ENCODE results near the gene ZNF397. TPM values are rescaled to one million over a fixed set of nuclear protein-coding genes. Genes with fewer than 3 reads are reported as not detected.

ZNF397 gene
- total RNA-seq, 1 donor from 2014 or later = 10.3 TPM

- DNase-seq (ENCODE audit: low read depth in 2 of 2) = peak; percentile 97 to 98
Observed at GRCh38 chr18:35290094-35290735, 49.4 kb downstream of the ZNF397 start, which contains the start of gene ZSCAN30. TSS of gene ZSCAN30 (minus strand) at chr18:35290229. CDS start at chr18:35264352, 25,877 bp downstream.

- DNase-seq (ENCODE audit: low read depth in 2 of 2) = no peak
Observed at GRCh38 chr18:35291166-35291565, 50.3 kb downstream of the ZNF397 start.

GRCh38 chr18:35296060-35296459, 55.2 kb downstream of the ZNF397 start:
- DNase-seq (ENCODE audit: low read depth in 2 of 2) = no peak

- no peak for DNase-seq (ENCODE audit: low read depth in 2 of 2)
Observed at GRCh38 chr18:35303610-35304009, 62.8 kb downstream of the ZNF397 start.

DNA sequence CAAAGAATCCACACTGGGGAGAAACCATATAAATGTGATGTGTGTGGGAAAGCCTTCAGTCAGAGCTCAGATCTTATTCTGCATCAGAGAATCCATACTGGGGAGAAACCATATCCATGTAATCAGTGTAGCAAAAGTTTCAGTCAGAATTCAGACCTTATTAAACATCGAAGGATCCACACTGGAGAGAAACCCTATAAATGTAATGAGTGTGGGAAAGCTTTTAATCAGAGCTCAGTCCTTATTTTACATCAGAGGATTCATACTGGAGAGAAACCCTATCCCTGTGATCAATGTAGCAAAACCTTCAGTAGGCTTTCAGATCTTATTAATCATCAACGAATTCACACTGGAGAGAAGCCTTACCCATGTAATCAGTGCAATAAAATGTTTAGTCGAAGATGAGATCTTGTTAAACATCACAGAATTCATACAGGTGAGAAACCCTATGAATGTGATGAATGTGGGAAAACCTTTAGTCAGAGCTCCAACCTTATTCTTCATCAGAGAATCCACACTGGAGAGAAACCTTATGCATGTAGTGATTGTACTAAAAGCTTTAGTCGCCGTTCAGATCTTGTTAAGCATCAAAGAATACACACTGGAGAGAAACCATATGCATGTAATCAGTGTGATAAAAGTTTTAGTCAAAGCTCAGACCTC, 65.9 kb downstream of the ZNF397 start:
- DNase-seq (ENCODE audit: low read depth in 2 of 2) = no peak

Other genes with a start within 250 kb of the ZNF397 start
- gene MAPRE2, start 199.6 kb upstream of the ZNF397 start, total RNA-seq = 13.3 and 21.2 TPM in 2 replicates
- 5.2 and 6.9 TPM in 2 replicates for gene ZSCAN30, start 49.2 kb downstream of the ZNF397 start, total RNA-seq
- 20.7 and 32.1 TPM in 2 replicates for gene ZNF24, start 103.4 kb downstream of the ZNF397 start, total RNA-seq
- 0.22 and 0.60 TPM in 2 replicates for gene ZNF396, start 136.3 kb downstream of the ZNF397 start, total RNA-seq

Measured in lung microvascular endothelial cell (primary cell).